Lower lobe of right lung (tissue), 2 donors: ENCODE results near the gene GPR15LG. TPM values are rescaled to one million over a fixed set of nuclear protein-coding genes. Genes with fewer than 3 reads are reported as not detected.
"Not testable (repeated sequence)": the region's sequence is repeated elsewhere in the genome, so short reads cannot be mapped to it uniquely, and the experiment has no call there.

Experiments used
- ATAC-seq, 2 donors: fragments of 200-7000 bp; cut with Tn5 transposase; one replicate each; pipeline ENCODE4 v1.9.1; 2020 to 2022; ENCODE audit warnings: mild to moderate bottlenecking in 2 of 2, moderate library complexity in 2 of 2
- DNase-seq: peaks from one replicate; pipeline ENCODE4 v3.0.0-alpha.2; 2020
- H3K27ac ChIP-seq: fragments of 200-600 bp; one replicate; pipeline ENCODE4 v1.8.0; 2022
- H3K27me3 ChIP-seq: fragments of 200-600 bp; one replicate; pipeline ENCODE4 v1.8.0; 2022; ENCODE audit warnings: low read depth
- H3K36me3 ChIP-seq: fragments of 200-600 bp; one replicate; pipeline ENCODE4 v1.8.0; 2022; ENCODE audit warnings: mild to moderate bottlenecking
- H3K4me1 ChIP-seq: fragments of 200-600 bp; one replicate; pipeline ENCODE4 v1.8.0; 2022
- H3K4me3 ChIP-seq: fragments of 200-600 bp; one replicate; pipeline ENCODE4 v1.8.0; 2022; ENCODE audit warnings: mild to moderate bottlenecking
- H3K9me3 ChIP-seq: fragments of 200-600 bp; one replicate; pipeline ENCODE4 v1.8.0; 2022
- CTCF ChIP-seq: fragments of 200-600 bp; IDR thresholded peaks from one replicate; pipeline ENCODE4 v1.8.0; 2022; ENCODE audit warnings: antibody characterized with exemption, mild to moderate bottlenecking
- intact Hi-C: fragments of 100-400 bp; cut with DNase I; formaldehyde crosslinking; loops from one replicate; pipeline ENCODE4 v1.11.0; 2022
- total RNA-seq: library from RNA; stranded (reverse); fragmentation: NEBNext Ultra II Directional; extraction: Animal tissue kit (Norgen Biotek cat#: 25700); gene quantifications from one replicate; pipeline ENCODE4 v1.2.1, GENCODE V29; 2021
- donor health status: DM: no; HTN: yes; CAD: no; lungs with severe emphysema.

GPR15LG gene
- total RNA-seq, 1 donor from 2014 or later = not detected

GRCh38 chr10:84139126-84140035 lies 34.2 kb upstream of the GPR15LG start, which contains the start of gene GHITM:
TSS of gene GHITM (plus strand) at chr10:84139509. CDS start at chr10:84141501, 1,992 bp downstream.
- DNase-seq (peak; percentile 99), ATAC-seq (peak; percentile 99)
- peaks cover 21% of the 10 kb centered on the region for H3K4me1 ChIP-seq
- peaks cover 30% of the 10 kb centered on the region for H3K36me3 ChIP-seq
- H3K27me3 ChIP-seq = no peaks in the 10 kb centered on the region
- TF ChIP-seq CTCF = peak; percentile 43
- peak within 1 kb of the TSS; percentile 99 for H3K27ac ChIP-seq
- intact Hi-C loops = no loop called here
- H3K4me3 ChIP-seq = peak within 1 kb of the TSS; percentile 93
- no peaks in the 10 kb centered on the region for H3K9me3 ChIP-seq

GRCh38 chr10:84140036-84140379 lies 33.6 kb upstream of the GPR15LG start:
- intact Hi-C loops = no loop called here
- ATAC-seq = peak; percentile 32 to 48
- peak overlapping the region; percentile 99 for H3K27ac ChIP-seq

GRCh38 chr10:84147347-84147746 lies 26.3 kb upstream of the GPR15LG start:
- TF ChIP-seq CTCF = no peak
- ATAC-seq (no peak), DNase-seq (no peak)
- intact Hi-C loops = no loop called here
- H3K36me3 ChIP-seq = peaks cover 100% of the 10 kb centered on the region
- H3K27me3 ChIP-seq = no peaks in the 10 kb centered on the region
- no peak overlapping the region for H3K27ac ChIP-seq
- no peak overlapping the region for H3K4me3 ChIP-seq
- peaks cover 5% of the 10 kb centered on the region for H3K4me1 ChIP-seq
- no peaks in the 10 kb centered on the region for H3K9me3 ChIP-seq

More at GRCh38 chr10:84140036-84140379, 33.6 kb upstream of the GPR15LG start:
- H3K4me1 ChIP-seq = peaks cover 21% of the 10 kb centered on the region
- no peaks in the 10 kb centered on the region for H3K27me3 ChIP-seq
- H3K9me3 ChIP-seq = no peaks in the 10 kb centered on the region
- peaks cover 36% of the 10 kb centered on the region for H3K36me3 ChIP-seq
- no peak for TF ChIP-seq CTCF
- DNase-seq = no peak
- H3K4me3 ChIP-seq = peak overlapping the region; percentile 93

GRCh38 chr10:84148006-84148597 lies 25.5 kb upstream of the GPR15LG start:
- H3K27me3 ChIP-seq, intact Hi-C loops, H3K9me3 ChIP-seq, H3K27ac ChIP-seq, H3K4me3 ChIP-seq, H3K4me1 ChIP-seq, DNase-seq: not testable (repeated sequence)
- TF ChIP-seq CTCF = peak; percentile 71
- H3K36me3 ChIP-seq = peaks cover 100% of the 10 kb centered on the region
- ATAC-seq = peak in 1 of 2 donors; percentile 56

- H3K4me3 ChIP-seq = no peak overlapping the region
- no peak for TF ChIP-seq CTCF
- ATAC-seq (no peak), DNase-seq (no peak)
- no peaks in the 10 kb centered on the region for H3K9me3 ChIP-seq
- H3K27me3 ChIP-seq = no peaks in the 10 kb centered on the region
- intact Hi-C loops = no loop called here
- H3K27ac ChIP-seq = no peak overlapping the region
- peaks cover 100% of the 10 kb centered on the region for H3K36me3 ChIP-seq
- H3K4me1 ChIP-seq = peaks cover 5% of the 10 kb centered on the region
Measured at GRCh38 chr10:84149854-84150253, 23.7 kb upstream of the GPR15LG start.
